SW480 (cell line): ENCODE measurements around the gene RPTOR.

ENCODE experiments used
- DNase-seq: peaks from one replicate; pipeline ENCODE4 v3.0.0-alpha.2; 2016; ENCODE audit warnings: low spot score

RPTOR gene

DNA sequence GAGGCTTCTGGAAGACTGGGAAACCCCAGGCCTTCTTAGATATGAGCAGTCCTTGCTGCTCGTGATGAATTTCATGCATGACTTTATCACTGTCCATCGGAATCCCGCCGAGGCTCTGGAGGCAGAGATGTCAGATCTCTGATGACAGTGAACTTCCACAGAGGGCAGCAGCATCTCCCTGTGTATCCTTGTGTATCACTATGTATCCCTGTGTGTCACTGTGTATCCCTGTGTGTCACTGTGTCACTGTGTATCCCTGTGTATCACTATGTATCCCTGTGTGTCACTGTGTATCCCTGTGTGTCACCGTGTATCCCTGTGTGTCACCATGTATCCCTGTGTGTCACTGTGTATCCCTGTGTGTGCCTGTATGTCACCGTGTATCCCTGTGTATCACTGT, 286.9 kb downstream of the RPTOR start:
- DNase-seq, result no peak

DNA sequence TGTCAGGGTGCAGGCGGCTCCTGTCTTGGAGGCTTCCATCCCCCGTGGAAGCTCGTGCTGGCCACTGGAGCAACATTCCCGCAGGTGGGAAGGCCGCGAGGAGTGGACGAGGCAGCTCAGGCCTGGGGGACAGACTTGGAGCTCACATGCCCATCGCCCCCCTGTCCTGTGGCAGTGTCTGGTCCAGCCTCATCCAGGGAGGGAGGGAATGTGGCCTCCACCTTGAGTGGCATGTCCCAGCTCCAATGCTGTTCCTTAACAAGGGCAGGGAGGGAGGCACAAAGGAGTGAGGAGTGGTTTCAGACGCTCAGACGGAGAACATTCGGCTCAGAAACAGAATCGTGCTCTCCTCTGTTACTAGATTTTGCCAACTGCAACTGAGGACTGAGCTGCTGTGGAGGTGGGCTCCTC, 287.6 kb downstream of the RPTOR start:
- DNase-seq, result peak; percentile 36

DNA sequence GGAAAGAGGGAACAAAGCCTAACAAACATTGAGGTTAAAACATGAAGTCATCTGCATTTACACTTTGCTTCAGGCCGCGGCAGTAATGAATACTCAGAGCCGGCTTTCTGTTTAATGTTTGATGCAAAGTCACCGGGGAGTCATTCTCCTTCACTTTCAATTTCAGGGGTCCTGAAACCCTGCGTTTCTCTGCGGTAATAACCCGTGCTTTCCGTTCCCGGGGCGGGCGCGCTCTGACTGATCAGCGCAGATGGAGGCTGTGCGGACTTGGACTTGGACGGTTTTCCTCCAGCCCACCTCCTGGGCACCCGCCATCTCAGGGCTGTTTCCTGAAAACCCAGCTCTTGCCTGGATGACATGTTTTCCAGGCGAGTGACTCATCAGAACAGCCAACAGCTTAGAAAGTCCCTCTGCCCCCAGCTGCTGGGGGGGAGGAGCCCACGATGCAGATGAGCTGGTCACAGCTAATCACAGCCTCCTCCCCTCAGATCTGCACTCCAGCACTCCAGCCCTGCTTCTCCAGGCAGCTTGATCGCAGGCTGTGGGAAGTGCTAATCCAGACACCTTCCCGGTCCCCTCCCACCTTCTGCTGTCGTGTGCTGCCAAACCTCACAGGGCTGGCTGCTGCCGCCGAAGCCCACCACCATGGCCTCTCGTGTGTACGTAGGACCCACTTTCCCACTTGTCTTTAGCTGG, 288.4 kb downstream of the RPTOR start:
- peak; percentile 93 for DNase-seq

DNA sequence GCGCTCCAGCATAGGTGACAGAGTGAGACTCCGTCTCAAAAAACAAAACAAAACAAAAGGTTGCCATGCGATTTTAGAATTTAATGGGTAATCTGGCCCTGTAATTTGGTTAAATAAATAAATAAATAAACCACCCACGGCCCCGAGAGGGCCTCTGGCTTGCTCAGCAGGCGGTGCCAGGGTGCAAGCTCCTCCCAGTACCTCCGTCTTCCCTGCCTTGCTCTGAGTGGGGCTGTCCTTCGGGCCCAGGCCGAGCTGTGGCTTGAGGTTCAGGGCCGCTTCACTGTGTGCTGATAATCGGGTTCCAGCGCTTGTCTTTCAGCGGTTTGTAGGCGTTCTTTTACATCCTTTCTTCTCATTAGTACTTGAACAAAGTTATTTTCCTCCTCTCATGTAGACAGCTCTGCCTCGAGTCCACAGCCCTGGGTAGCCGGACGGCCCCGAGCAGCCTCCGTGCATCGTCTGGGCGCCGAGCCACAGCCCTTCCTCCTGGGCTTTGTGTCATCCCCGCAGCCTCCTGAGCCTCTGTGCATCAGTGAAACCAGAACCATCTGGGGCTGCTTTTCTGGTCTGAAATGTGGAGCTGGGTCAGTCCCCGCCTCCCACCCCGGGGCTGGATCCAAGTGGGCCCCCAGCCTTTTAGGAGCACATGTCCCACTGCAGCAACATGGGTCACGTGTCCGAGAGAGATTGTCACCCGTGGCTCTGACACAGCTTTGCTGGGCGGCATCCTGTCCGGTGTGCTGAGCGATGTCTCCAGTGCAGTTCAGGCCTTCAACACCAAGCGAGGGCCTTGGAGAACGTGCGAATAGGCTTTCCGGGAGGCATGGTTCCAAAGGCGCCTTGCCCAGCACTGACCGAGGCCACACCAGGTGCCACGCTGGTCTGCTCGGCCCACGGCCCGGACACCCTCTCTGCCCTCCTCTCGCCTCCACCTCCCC, 289.6 kb downstream of the RPTOR start:
- no peak for DNase-seq

DNA sequence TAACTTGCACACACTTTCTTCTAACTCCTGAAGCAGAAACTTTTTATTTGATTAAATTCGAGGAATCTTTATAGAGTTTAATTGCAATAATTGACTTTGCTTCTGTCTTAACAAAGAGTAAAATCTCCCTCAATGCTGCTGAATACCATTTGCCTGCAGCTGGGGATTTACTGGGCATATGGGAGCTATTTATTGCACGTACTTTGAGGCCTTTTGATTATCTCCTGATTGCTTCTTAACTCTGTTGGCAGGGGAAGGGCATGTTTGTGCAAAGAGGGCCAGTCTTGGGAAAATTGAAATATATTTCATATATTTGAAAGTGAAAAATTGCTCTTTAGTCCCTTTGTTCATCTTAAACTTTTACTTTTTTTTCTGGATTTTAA, 290.2 kb downstream of the RPTOR start:
- DNase-seq, result no peak

DNA sequence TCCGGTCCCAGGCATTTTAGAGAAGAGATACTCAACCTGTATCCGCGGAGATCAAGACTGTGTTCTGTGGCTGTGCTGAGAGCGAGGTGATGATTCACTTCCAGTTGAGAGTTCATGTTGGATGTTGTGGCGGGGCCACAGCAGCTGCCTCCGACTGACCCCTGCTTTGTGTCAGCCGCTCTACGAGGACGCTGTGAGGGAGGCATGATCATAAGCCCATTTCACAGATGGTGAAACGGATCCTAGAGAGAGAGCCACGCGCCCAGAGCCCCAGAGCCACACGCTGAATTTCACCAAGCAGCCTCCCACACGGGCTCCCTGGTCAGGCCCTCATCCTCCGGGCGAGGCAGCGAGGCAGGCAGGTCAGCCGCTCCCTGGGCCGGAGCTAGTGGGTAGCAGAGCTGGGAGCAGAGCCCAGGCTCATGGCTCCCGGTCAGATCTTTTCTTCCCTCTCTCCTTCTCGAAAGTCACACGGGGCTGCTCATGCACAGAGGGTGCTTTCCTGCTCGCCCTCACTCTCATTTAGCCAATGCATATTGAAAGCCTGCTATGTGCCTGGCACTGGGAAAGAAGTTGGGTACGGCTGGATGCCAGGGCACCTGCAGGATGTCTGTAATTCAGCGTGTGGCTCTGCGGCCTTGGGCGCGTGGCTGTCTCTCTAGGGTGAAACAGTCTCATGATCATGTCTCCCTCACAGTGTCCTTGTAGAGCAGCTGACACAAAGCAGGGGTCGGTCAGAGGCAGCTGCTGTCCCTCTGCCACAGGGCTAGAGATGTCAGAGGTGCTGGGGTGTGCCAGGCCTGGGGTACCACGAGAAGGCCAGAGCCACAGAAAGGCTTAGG, 291.4 kb downstream of the RPTOR start:
- no peak for DNase-seq

DNA sequence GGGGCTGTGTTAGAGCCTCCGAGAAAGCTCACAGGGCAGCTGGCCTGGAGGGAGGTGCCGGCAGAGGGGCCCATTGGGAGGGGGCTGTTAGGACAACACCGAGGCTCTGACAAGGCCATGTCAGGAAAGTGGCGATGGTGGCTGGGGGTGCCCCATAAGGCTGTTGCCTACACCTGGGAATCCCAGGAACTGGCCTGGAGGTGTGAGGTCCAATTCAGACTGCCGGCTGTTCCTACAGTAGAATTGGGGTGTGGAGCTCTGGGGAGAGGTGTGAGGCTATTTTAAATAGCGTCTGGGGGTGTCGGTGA, 292.0 kb downstream of the RPTOR start:
- no peak for DNase-seq

DNA sequence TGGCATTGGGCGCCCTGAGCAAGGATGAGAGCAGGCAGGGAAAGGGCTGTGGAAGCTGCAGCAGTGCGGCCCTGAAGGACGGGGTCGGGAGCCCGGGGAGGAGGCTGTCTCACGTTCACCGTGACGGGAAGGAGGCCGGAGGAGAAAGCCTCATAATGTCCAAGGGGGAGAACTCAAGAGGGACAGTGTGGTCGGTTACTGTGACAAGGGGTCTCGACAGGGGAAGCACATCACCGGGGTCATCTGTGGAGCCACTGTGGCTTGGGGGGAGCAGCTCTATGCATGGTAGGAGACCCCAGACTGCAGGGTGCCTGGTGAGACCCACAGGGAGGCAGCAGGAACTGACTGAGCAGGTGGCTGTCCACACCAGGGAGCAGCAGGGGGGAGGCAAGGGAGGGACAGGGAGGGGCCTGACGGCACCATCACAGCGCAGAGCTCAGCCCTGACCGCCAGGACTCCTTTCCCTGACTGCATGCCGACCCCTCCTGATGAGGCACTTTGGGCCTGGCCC, 292.4 kb downstream of the RPTOR start:
- DNase-seq, result no peak

DNA sequence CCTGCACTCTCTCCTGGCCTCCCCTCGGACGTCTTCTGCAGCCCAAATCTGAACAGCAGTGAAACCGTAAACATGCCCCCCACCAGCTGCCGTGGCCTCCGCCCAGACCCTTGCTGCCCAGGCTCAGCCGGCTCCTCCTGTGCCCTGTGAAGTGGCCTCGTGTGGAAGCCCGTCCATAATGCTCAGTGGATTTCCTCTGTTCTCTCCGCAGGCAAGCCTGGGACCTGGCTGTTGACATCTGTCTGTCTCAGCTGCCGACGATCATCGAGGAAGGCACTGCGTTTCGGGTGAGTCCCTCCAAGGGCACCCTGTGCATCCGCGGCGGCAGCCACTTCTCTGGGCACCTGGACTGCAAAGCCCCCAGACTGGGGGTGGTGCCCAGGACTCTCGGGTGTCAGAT, 293.1 kb downstream of the RPTOR start:
- no peak for DNase-seq

DNA sequence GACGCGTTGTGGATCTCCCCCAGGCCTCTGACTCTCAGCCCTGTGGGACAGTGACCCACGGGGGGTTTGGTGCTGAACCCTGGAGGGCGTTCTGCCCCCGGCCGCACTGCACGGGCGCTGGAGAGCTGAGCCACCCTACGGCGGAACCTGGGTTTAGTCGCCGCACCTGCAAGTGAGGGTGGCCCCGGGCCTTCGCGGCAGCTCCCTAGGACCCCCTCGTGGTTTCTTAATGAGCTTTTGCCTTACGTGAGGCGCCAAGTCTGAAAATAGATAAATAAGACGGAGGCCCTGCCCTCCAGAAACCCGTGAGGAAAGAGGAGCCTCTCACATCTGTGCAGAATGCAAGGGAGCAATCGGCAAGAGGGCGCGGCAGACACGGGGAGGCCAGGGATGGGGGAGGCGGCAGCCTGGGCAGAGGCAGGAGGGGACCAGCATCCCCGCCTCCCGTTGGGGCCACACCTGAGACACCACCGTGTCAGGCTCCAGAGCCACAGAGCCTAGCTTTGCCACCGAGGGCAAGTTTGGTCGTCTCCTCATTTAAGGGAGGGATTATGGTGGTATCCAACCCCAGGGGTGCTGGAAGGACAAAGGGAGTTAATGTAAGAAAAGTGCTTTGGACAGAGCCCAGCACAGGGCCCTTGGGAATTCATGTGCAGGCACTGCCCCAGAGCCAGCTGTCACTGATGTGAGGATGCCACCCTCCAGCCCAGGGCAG, 293.8 kb downstream of the RPTOR start:
- no peak for DNase-seq

DNA sequence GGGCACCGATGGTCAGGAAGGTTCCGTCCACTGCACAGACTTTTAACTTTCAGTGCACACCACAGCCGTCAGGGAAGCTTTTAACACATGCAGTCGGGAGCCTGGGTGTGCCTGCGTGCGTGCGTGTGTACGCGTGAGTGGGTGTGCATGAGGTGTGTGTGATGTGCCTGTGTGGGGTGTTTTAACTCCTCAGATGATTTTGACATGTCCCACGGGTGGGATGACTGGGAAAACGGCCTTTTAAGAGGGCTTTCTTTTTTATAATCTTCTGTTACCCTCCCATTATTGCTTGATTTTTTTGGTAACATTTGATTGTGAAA, 294.3 kb downstream of the RPTOR start:
- DNase-seq, result no peak

DNA sequence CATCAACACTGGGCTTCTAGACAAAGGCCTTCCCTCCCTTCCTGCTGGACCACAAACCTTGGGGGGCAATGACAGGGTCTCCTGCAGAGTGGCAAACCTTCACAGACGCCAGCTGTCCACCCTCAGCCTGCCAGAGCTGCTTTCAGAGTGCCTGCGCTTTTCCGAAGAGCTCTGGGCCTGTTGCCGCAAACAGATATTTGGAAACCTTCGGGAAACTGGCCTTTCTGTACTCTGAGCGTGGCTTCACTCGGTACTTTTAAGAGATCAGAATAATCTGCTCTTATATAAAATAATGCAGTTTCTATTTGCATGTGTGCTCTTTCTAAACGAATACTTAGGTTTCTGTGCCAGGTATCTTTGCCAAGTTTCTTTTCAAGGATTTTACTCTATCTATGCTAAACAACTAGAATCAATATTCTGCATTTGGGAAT, 294.9 kb downstream of the RPTOR start:
- no peak for DNase-seq

DNA sequence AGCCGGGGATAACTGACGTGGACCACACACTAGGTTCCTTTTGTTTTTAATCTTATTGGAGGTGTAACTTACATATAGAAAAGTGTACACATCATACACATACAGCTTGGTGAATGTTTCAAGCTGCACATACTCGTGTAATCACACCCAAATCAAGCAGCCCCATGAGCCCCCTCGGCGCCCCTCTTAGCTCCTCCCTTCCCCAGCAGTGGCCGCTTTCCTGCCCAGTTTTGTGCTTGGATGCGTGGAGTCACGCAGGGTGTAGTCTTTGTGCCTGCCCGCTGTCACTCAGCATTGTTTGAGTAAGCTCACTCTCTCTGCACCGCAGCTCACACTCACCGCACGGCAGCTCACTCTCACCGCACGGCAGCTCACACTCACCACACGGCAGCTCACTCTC, 295.3 kb downstream of the RPTOR start:
- DNase-seq, result no peak

DNA sequence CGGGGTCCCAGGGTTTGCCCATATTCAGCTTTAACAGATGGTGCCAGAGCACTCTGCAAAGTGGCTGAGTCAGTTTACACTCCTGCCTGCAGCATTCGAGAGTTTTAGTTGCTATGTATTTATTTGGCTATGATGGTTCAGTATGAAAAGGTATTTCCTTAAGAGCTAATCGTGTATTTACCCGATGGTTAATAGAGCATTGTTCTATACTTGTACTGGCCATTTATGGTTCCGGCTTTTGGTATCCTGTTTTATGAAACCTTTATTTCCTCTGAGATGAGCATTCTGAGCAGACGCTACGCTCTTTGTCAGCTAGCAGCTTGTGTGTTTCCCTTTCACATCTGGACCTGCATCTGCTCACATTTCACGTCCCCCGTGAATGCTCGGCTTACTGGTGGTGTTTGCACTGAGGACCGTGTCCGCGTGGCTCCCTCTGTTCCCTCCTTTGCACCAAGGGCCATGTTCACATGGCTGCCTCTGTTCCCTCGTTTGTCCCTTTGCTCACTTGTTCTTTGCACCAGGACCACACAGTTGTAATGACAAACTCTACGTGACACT, 297.9 kb downstream of the RPTOR start:
- no peak for DNase-seq

DNA sequence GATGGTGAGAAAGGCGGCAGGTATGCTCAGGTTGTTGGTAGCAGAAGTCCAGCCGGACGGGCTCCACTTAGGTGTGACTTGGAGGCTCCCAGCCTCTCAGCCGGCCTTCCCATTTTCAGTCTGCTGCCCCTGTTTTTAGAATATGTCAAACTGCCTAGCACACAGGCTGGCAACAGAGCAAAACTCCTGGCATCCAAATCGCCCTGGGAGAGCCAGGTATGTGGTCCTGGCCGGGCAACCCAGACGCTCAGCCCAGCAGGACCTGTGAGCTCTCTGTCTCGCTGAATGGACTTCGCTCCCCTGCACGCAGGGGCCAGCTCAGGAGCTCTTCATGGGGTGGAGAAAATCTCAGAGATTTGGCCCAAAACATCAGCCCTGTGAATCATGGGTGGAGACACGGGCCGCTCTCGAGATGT, 299.1 kb downstream of the RPTOR start:
- DNase-seq, result no peak

DNA sequence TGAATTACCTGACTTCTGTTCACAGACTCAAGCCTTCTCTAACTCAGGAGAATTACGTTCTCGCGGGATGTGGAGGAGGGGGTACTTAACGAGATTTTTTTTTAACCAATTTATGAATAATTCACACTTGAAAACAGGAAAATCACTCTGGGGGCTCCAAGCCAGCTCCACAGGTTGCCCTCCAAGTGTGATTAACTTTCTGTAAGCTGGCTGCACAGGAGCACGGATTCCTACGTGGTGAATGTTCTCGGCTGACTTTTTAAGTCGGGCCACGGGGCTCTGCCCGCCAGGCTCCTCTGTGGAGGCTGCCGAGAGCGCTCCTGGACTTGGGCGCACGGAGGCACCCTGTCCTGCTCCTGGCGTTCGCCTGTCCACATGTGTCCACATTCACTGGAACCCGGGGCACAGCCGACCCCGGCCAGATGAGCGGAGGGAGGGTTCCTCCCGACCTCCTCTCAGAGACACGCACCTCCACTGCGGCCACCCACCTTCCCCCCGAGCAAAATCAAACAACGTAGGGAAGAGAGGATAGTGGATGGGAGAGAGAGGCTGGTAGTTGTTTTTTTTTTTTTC, 299.9 kb downstream of the RPTOR start:
- DNase-seq, result no peak

DNA sequence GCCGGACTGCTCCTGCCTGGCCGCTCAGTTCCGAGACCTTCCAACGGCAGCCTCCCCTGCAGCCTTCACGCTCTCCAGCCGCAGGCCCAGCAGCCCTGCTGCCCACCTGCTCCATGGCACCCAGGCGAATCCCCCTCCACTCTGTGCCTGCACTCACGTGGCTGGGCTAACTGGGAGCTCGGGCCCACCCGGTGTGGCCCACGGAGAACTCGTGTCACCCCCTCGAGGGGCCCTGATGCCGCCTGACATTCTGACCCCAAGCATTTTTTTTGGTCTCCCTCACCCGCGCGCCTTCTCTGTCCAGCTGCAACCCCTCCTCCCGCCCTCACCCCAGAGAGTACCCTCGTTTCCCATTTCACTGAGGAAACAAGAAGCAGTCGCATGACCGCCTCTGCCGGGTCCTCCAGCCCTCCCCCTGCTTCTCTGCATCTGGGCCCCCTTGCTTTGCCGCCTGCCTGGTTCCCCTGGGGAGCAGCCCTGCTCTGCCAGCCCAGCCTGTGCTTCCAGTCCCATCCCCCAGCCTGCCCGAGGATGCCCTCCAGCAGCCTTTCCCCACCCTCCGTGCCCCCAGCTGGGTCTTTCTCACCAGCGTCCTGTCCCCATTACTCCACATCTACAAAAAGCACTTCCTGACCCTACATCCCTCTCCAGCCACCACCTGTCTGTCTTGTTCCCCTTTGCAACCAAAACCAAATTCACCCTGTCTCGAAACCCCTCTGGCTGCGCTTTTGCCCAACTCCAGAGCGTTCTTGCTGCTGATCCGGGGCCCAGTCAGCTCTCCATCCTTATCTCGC, 300.6 kb downstream of the RPTOR start:
- DNase-seq, result no peak

DNA sequence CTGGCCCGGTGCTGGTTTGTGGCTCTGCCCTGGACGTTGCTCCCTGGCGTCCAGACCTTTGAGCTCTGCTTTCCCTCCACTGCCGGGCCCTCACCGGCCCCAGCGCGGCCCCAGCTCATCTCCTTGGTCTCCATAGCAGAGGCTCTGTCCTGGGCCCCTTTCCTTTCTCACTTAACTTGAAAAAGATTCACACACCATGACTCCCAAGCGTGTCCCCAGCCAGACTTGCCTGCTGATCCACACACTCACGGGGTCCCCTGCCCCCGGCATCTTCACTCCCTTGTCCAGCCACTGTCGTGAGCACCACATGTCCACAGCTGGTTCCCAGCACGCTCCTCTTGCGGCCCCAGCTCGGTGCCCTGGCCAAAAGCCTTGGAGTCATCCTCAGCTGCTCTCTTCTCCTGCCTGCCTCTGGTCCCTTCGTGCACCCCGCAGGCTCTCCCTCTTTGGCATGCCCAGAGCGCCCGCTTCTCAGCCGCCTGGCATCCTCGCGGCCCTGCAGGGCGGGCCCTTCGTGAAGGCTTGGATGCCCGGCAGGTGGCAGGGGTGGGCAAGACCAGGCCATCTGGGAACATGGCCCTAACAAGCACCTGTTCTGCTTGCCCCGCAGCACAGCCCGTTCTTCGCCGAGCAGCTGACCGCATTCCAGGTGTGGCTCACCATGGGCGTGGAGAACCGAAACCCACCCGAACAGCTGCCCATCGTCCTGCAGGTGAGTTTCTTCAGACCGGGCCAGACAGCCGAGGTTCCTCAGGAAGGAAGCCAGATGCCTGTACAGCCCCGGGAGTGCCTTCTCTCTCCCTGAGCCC, 301.4 kb downstream of the RPTOR start:
- no peak for DNase-seq

DNA sequence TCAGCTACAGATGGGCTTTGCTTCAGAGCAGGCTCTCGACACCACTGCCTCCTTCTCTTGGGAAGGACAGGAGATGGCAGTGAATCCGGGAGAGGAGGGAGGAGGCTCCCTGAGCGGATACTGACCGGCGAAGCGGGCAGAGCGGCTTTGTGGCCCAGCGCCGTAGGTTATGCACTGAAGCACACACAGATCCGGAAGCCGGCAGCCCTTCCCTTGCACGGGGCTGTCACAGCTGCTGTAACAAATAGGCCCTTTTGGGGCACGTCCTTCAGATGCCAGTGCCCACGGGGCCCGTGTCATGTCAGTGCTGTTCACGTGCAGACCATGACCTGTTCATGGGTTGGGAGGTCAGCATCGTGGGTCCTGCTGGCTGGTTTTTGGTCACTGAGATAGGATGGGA, 302.3 kb downstream of the RPTOR start:
- no peak for DNase-seq
